HG02763 (cell line): Measurements from ENCODE around the gene LDHD.

Source experiments
- ATAC-seq: cut with Tn5 transposase; IDR thresholded peaks from one replicate; pipeline ENCODE4 v1.9.1; 2021; ENCODE audit warnings: mild to moderate bottlenecking, moderate library complexity; ENCODE audit not compliant: unreplicated experiment

Gene LDHD

GRCh38 chr16:75083813-75084212 lies 32.8 kb downstream of the LDHD start:
- ATAC-seq: no peak

- no peak for ATAC-seq
These were observed 35.3 kb downstream of the LDHD start for GRCh38 chr16:75081179-75081859.

- no peak for ATAC-seq
These were observed 36.2 kb downstream of the LDHD start for GRCh38 chr16:75080205-75081029.

- no peak for ATAC-seq
These were observed 37.1 kb downstream of the LDHD start for GRCh38 chr16:75079346-75079926.

GRCh38 chr16:75078886-75079285 lies 37.7 kb downstream of the LDHD start:
- no peak for ATAC-seq

GRCh38 chr16:75075688-75076268 lies 40.8 kb downstream of the LDHD start:
- no peak for ATAC-seq

- ATAC-seq: peak; percentile 93
These were observed 41.5 kb downstream of the LDHD start for GRCh38 chr16:75074920-75075687.

- ATAC-seq: no peak
These were observed 42.2 kb downstream of the LDHD start for GRCh38 chr16:75074304-75074793.

GRCh38 chr16:75073545-75074303 lies 42.9 kb downstream of the LDHD start:
- no peak for ATAC-seq

- no peak for ATAC-seq
These were observed 44.2 kb downstream of the LDHD start for GRCh38 chr16:75072239-75072947.

GRCh38 chr16:75071621-75072020 lies 45.0 kb downstream of the LDHD start:
- ATAC-seq: no peak

- no peak for ATAC-seq
These were observed 46.4 kb downstream of the LDHD start for GRCh38 chr16:75070012-75070841.

- ATAC-seq: no peak
These were observed 48.2 kb downstream of the LDHD start for GRCh38 chr16:75068085-75069031.

GRCh38 chr16:75066861-75067447 lies 49.6 kb downstream of the LDHD start:
- ATAC-seq: no peak

- ATAC-seq: no peak
These were observed 50.9 kb downstream of the LDHD start for GRCh38 chr16:75065521-75066149.

GRCh38 chr16:75065149-75065505 lies 51.5 kb downstream of the LDHD start:
- ATAC-seq: no peak
